ENCODE results near the gene ATP6V0A4. TPM values are rescaled to one million over a fixed set of nuclear protein-coding genes. Genes with fewer than 3 reads are reported as not detected.

ATP6V0A4 gene
- polyA plus RNA-seq (2012; ENCODE audit: low read depth, missing spikeins) = 0.08 TPM

- no peak for DNase-seq (ENCODE audit: insufficient read length, low spot score)
- FAIRE-seq = no peak
- TF ChIP-seq PAX5 (IDR thresholded peaks at IDR 0.05; ENCODE audit: insufficient read depth, low read length, severe bottlenecking) = no peak
- TF ChIP-seq POU2F2 (IDR thresholded peaks at IDR 0.05; ENCODE audit: low read depth, low read length) = no peak
- TF ChIP-seq POLR2A (IDR thresholded peaks at IDR 0.05; ENCODE audit: low read depth, low read length) = no peak
- TF ChIP-seq POLR2AphosphoS5 (IDR thresholded peaks at IDR 0.05; ENCODE audit: low read depth, low read length) = no peak
- no peak for TF ChIP-seq SPI1 (IDR thresholded peaks at IDR 0.05; ENCODE audit: low read depth, low read length)
- TF ChIP-seq TAF1 (IDR thresholded peaks at IDR 0.05; ENCODE audit: low read depth, low read length) = no peak
These were observed at the start of gene ATP6V0A4, which contains the start of gene TMEM213 for GRCh38 chr7:138797715-138798320. TSS of gene ATP6V0A4 (minus strand) at chr7:138798196. CDS start at chr7:138771247, 26,949 bp downstream. TSS of gene TMEM213 (plus strand) at chr7:138797994. CDS start at chr7:138798105, 111 bp downstream.

DNA sequence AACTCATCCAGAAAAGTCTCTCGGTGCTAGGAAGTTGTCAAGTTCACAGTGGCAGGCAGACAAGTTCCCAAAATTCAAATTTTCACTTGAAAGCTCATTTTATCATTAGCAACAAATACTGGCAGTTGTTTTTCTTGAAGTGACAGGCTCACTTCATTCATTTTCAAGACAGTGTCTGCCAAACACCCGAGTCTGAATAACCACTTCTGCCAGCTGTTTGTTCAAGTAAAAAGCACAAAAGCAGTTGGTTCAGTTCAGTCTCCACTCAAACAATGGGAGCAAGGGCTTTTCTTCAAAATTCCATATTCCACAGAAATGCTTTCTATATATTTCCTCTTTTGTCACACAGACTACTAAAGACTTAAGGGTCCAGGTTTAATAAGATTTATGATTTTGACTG is 47.7 kb upstream of the ATP6V0A4 start:
- no peak for DNase-seq (ENCODE audit: insufficient read length, low spot score)
- no peak for FAIRE-seq
- TF ChIP-seq TAF1 (IDR thresholded peaks at IDR 0.05; ENCODE audit: low read depth, low read length) (no peak), SPI1 (IDR thresholded peaks at IDR 0.05; ENCODE audit: low read depth, low read length) (no peak), PAX5 (IDR thresholded peaks at IDR 0.05; ENCODE audit: insufficient read depth, low read length, severe bottlenecking) (no peak), POU2F2 (IDR thresholded peaks at IDR 0.05; ENCODE audit: low read depth, low read length) (no peak), POLR2AphosphoS5 (IDR thresholded peaks at IDR 0.05; ENCODE audit: low read depth, low read length) (no peak), POLR2A (IDR thresholded peaks at IDR 0.05; ENCODE audit: low read depth, low read length) (no peak)

GRCh38 chr7:138843632-138844580 is 45.9 kb upstream of the ATP6V0A4 start:
- FAIRE-seq (no peak), DNase-seq (ENCODE audit: insufficient read length, low spot score) (no peak)
- TF ChIP-seq POU2F2 (IDR thresholded peaks at IDR 0.05; ENCODE audit: low read depth, low read length) (no peak), POLR2A (IDR thresholded peaks at IDR 0.05; ENCODE audit: low read depth, low read length) (no peak), POLR2AphosphoS5 (IDR thresholded peaks at IDR 0.05; ENCODE audit: low read depth, low read length) (no peak), TAF1 (IDR thresholded peaks at IDR 0.05; ENCODE audit: low read depth, low read length) (no peak), PAX5 (IDR thresholded peaks at IDR 0.05; ENCODE audit: insufficient read depth, low read length, severe bottlenecking) (no peak), SPI1 (IDR thresholded peaks at IDR 0.05; ENCODE audit: low read depth, low read length) (no peak)

DNA sequence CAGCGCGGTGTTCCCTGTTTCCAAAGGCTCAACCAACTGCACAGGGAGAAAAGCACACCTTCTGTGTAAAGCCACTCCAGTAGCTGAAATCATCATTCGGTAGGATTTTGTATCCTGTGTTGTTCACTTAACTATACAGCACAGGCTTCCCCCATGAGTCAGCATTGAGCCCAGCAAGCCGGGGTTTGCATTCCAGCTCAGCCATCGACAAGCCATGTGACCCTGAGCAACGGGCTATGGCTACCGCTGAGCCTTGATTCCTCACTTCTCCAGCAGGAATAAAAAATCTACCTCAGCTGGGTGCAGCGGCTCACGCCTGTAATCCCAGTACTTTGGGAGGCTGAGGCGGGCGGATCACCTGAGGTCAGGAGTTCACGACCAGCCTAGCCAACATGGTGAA is 44.1 kb upstream of the ATP6V0A4 start:
- TF ChIP-seq POLR2A (IDR thresholded peaks at IDR 0.05; ENCODE audit: low read depth, low read length) = no peak
- TF ChIP-seq SPI1 (IDR thresholded peaks at IDR 0.05; ENCODE audit: low read depth, low read length) = no peak
- TF ChIP-seq POU2F2 (IDR thresholded peaks at IDR 0.05; ENCODE audit: low read depth, low read length) = no peak
- TF ChIP-seq PAX5 (IDR thresholded peaks at IDR 0.05; ENCODE audit: insufficient read depth, low read length, severe bottlenecking) = no peak
- no peak for TF ChIP-seq TAF1 (IDR thresholded peaks at IDR 0.05; ENCODE audit: low read depth, low read length)
- TF ChIP-seq POLR2AphosphoS5 (IDR thresholded peaks at IDR 0.05; ENCODE audit: low read depth, low read length) = no peak
- FAIRE-seq = no peak
- no peak for DNase-seq (ENCODE audit: insufficient read length, low spot score)

DNA sequence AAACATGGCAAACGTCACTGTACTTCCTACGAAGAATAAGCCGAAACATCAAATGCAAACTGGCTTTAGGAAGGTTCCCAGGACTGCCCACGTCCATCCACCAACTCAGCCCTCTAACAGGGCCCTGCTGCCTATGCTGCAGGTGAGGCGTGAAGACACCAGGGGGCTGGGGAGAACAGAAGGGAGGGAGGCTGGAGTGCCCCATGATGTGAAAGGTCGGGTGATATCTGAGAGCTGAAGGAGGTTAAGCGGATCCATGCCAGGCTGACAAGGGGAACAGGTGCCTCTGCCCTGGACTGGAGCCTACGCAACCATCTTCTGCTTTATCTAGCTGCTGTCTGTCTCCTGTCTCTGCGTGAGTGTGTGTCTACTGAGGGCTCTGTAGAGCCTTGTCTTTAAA is 40.2 kb upstream of the ATP6V0A4 start:
- no peak for TF ChIP-seq TAF1 (IDR thresholded peaks at IDR 0.05; ENCODE audit: low read depth, low read length)
- no peak for TF ChIP-seq POLR2A (IDR thresholded peaks at IDR 0.05; ENCODE audit: low read depth, low read length)
- TF ChIP-seq POU2F2 (IDR thresholded peaks at IDR 0.05; ENCODE audit: low read depth, low read length) = no peak
- TF ChIP-seq POLR2AphosphoS5 (IDR thresholded peaks at IDR 0.05; ENCODE audit: low read depth, low read length) = no peak
- TF ChIP-seq PAX5 (IDR thresholded peaks at IDR 0.05; ENCODE audit: insufficient read depth, low read length, severe bottlenecking) = no peak
- TF ChIP-seq SPI1 (IDR thresholded peaks at IDR 0.05; ENCODE audit: low read depth, low read length) = no peak
- DNase-seq (ENCODE audit: insufficient read length, low spot score) = no peak
- no peak for FAIRE-seq

DNA sequence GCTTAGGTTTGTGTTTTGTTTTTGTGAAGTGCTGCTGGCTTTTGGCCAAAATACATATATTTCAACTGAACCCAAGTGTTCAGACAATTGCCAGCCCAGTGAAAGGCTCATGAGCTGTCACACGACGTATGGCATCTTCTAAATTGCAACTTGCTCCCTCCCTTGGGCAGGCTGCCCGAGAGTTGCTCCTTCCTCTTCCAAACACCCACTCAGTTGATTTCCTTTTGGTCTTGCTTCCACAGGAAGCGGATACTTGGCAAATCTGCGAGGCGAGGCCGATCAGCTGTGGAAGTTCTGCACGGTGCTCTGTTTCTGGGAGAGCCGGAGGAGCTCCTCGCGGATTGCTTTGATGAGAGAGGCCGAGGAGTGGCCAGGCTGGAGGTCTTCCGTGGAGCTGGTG is 39.6 kb upstream of the ATP6V0A4 start:
- TF ChIP-seq PAX5 (IDR thresholded peaks at IDR 0.05; ENCODE audit: insufficient read depth, low read length, severe bottlenecking) (no peak), POLR2A (IDR thresholded peaks at IDR 0.05; ENCODE audit: low read depth, low read length) (no peak), POLR2AphosphoS5 (IDR thresholded peaks at IDR 0.05; ENCODE audit: low read depth, low read length) (no peak), POU2F2 (IDR thresholded peaks at IDR 0.05; ENCODE audit: low read depth, low read length) (no peak), TAF1 (IDR thresholded peaks at IDR 0.05; ENCODE audit: low read depth, low read length) (no peak), SPI1 (IDR thresholded peaks at IDR 0.05; ENCODE audit: low read depth, low read length) (no peak)
- FAIRE-seq (no peak), DNase-seq (ENCODE audit: insufficient read length, low spot score) (no peak)

GRCh38 chr7:138835087-138835486 is 37.1 kb upstream of the ATP6V0A4 start:
- FAIRE-seq (no peak), DNase-seq (ENCODE audit: insufficient read length, low spot score) (no peak)
- no peak for TF ChIP-seq PAX5 (IDR thresholded peaks at IDR 0.05; ENCODE audit: insufficient read depth, low read length, severe bottlenecking)
- TF ChIP-seq POLR2A (IDR thresholded peaks at IDR 0.05; ENCODE audit: low read depth, low read length) = no peak
- TF ChIP-seq POLR2AphosphoS5 (IDR thresholded peaks at IDR 0.05; ENCODE audit: low read depth, low read length) = no peak
- TF ChIP-seq SPI1 (IDR thresholded peaks at IDR 0.05; ENCODE audit: low read depth, low read length) = no peak
- TF ChIP-seq TAF1 (IDR thresholded peaks at IDR 0.05; ENCODE audit: low read depth, low read length) = no peak
- no peak for TF ChIP-seq POU2F2 (IDR thresholded peaks at IDR 0.05; ENCODE audit: low read depth, low read length)

- no peak for TF ChIP-seq POLR2A (IDR thresholded peaks at IDR 0.05; ENCODE audit: low read depth, low read length)
- no peak for TF ChIP-seq POU2F2 (IDR thresholded peaks at IDR 0.05; ENCODE audit: low read depth, low read length)
- no peak for TF ChIP-seq POLR2AphosphoS5 (IDR thresholded peaks at IDR 0.05; ENCODE audit: low read depth, low read length)
- no peak for TF ChIP-seq SPI1 (IDR thresholded peaks at IDR 0.05; ENCODE audit: low read depth, low read length)
- no peak for TF ChIP-seq TAF1 (IDR thresholded peaks at IDR 0.05; ENCODE audit: low read depth, low read length)
- TF ChIP-seq PAX5 (IDR thresholded peaks at IDR 0.05; ENCODE audit: insufficient read depth, low read length, severe bottlenecking) = no peak
- FAIRE-seq (no peak), DNase-seq (ENCODE audit: insufficient read length, low spot score) (no peak)
These were observed 36.6 kb upstream of the ATP6V0A4 start for GRCh38 chr7:138834583-138834982.

- TF ChIP-seq POLR2AphosphoS5 (IDR thresholded peaks at IDR 0.05; ENCODE audit: low read depth, low read length) = no peak
- TF ChIP-seq TAF1 (IDR thresholded peaks at IDR 0.05; ENCODE audit: low read depth, low read length) = no peak
- TF ChIP-seq POLR2A (IDR thresholded peaks at IDR 0.05; ENCODE audit: low read depth, low read length) = no peak
- TF ChIP-seq PAX5 (IDR thresholded peaks at IDR 0.05; ENCODE audit: insufficient read depth, low read length, severe bottlenecking) = no peak
- no peak for TF ChIP-seq POU2F2 (IDR thresholded peaks at IDR 0.05; ENCODE audit: low read depth, low read length)
- TF ChIP-seq SPI1 (IDR thresholded peaks at IDR 0.05; ENCODE audit: low read depth, low read length) = no peak
- DNase-seq (ENCODE audit: insufficient read length, low spot score) = no peak
- FAIRE-seq = no peak
These were observed 35.6 kb upstream of the ATP6V0A4 start for GRCh38 chr7:138833596-138833995.
